HCT116 (cell line): Measurements from ENCODE around the gene RIMBP2. TPM values are rescaled to one million over a fixed set of nuclear protein-coding genes. Genes with fewer than 3 reads are reported as not detected.

ENCODE experiments used
- ATAC-seq: fragments of 200-7000 bp; cut with Tn5 transposase; 2 replicates; pipeline ENCODE4 v1.9.1; 2020; ENCODE audit warnings: mild to moderate bottlenecking, moderate library complexity
- BruUV-seq: library from RNA; stranded (reverse); fragments of 400-500 nt; replicated peaks from 2 replicates; lab custom pipeline; 2021; lab: Mats Ljungman, UMichigan
- CTCF ChIA-PET: fragments of 300-600 bp; sonication (Branson Sonifier 250); formaldehyde crosslinking; loops from one replicate; lab custom pipeline; 2021; ENCODE audit warnings: antibody characterized with exemption; lab: Charles Lee
- POLR2A ChIA-PET: fragments of 300-600, 350-600 bp; sonication (Branson Sonifier 250); formaldehyde crosslinking; loops from one replicate; lab custom pipeline; 2021; ENCODE audit warnings: antibody characterized with exemption; lab: Charles Lee
- RAD21 ChIA-PET, 2 experiments: fragments of 300-600 bp; sonication (Branson Sonifier 250); formaldehyde crosslinking; loops; one replicate each; lab custom pipeline; 2023; ENCODE audit warnings: low total read pairs in 2 of 2; ENCODE audit not compliant: uncharacterized antibody in 2 of 2, unreplicated experiment in 2 of 2, low non-redundant PET in 1 of 2; lab: Charles Lee
- DNase-seq: peaks from one replicate; pipeline ENCODE4 v3.0.0-alpha.2; 2010; ENCODE audit warnings: low read depth, low spot score
- H2AFZ ChIP-seq: fragments of 200-600 bp; shearing (Covaris generic), sonication (generic); 2 replicates; pipeline ENCODE4 v1.6.1; 2017; ENCODE audit warnings: low read depth, mixed run types, mixed read lengths, antibody characterized with exemption, low read length; ENCODE audit not compliant: poor library complexity, severe bottlenecking
- H3K27ac ChIP-seq: 2 replicates; pipeline ENCODE4 v1.5.1; 2012; ENCODE audit warnings: low read depth, low read length
- H3K27me3 ChIP-seq: fragments of 200-600 bp; sonication (generic); 2 replicates; pipeline ENCODE4 v1.6.1; 2016; ENCODE audit warnings: mixed run types, low read length, mixed read lengths; ENCODE audit not compliant: insufficient read depth
- H3K36me3 ChIP-seq, 2 experiments: fragments of 200-500 bp in 1 of 2; fragments of 200-600 bp in 1 of 2; sonication (Bioruptor generic) in 1 of 2; sonication (generic) in 1 of 2; 2 replicates each; pipeline versions ENCODE4 v1.5.1 to v1.6.1; 2014 to 2016; ENCODE audit warnings: low read length in 2 of 2, inconsistent platforms in 1 of 2, mixed read lengths in 1 of 2, mixed run types in 1 of 2; ENCODE audit not compliant: insufficient read depth in 2 of 2, control insufficient read depth in 1 of 2
- H3K4me1 ChIP-seq, 2 experiments: fragments of 200-600 bp in 1 of 2; sonication (generic) in 1 of 2; 2 replicates each; pipeline versions ENCODE4 v1.5.1 to v1.6.1; 2012 to 2017; ENCODE audit warnings: low read length in 2 of 2, inconsistent platforms in 1 of 2, mild to moderate bottlenecking in 1 of 2, mixed read lengths in 1 of 2, mixed run types in 1 of 2, moderate library complexity in 1 of 2; ENCODE audit not compliant: insufficient read depth in 2 of 2, control insufficient read depth in 1 of 2
- H3K4me2 ChIP-seq: fragments of 200-600 bp; sonication (generic); 2 replicates; pipeline ENCODE4 v1.6.1; 2017; ENCODE audit warnings: mixed run types, low read length, mixed read lengths
- H3K4me3 ChIP-seq, 2 experiments: fragments of 200-600 bp in 1 of 2; sonication (generic) in 1 of 2; replicated peaks in 1 of 2; 2 replicates each; pipeline ENCODE4 v1.5.1; 2011 to 2016; ENCODE audit warnings: low read length in 2 of 2, control low read depth in 1 of 2, low read depth in 1 of 2, mild to moderate bottlenecking in 1 of 2, mixed read lengths in 1 of 2, mixed run types in 1 of 2
- H3K79me2 ChIP-seq: fragments of 200-600 bp; sonication (generic); 2 replicates; pipeline ENCODE4 v1.6.1; 2017; ENCODE audit warnings: mild to moderate bottlenecking, mixed run types, low read length, moderate library complexity, mixed read lengths; ENCODE audit not compliant: insufficient read depth
- H3K9ac ChIP-seq: fragments of 200-600 bp; sonication (generic); 2 replicates; pipeline ENCODE4 v1.6.1; 2016; ENCODE audit warnings: low read length, mixed read lengths
- H3K9me2 ChIP-seq: fragments of 200-600 bp; sonication (generic), shearing (Covaris generic); 2 replicates; pipeline ENCODE4 v1.6.1; 2017; ENCODE audit warnings: mixed run types, mild to moderate bottlenecking, moderate library complexity; ENCODE audit not compliant: insufficient read depth
- H3K9me3 ChIP-seq, 2 experiments: fragments of 200-500 bp in 1 of 2; fragments of 200-600 bp in 1 of 2; sonication (Bioruptor generic) in 1 of 2; sonication (generic) in 1 of 2; 2 replicates each; pipeline ENCODE4 v1.6.1; 2014 to 2017; ENCODE audit warnings: low read length in 2 of 2, mixed read lengths in 2 of 2, inconsistent platforms in 1 of 2, low read depth in 1 of 2, mild to moderate bottlenecking in 1 of 2, mixed run types in 1 of 2, moderate library complexity in 1 of 2; ENCODE audit not compliant: control insufficient read depth in 1 of 2, insufficient read depth in 1 of 2
- H4K20me1 ChIP-seq: fragments of 200-600 bp; sonication (generic), shearing (Covaris generic); 2 replicates; pipeline ENCODE4 v1.6.1; 2017; ENCODE audit warnings: mixed run types, mild to moderate bottlenecking, moderate library complexity; ENCODE audit not compliant: insufficient read depth
- ATF3 ChIP-seq: IDR thresholded peaks from 2 replicates; pipeline ENCODE4 v1.6.1; 2012
- CBX3 ChIP-seq: IDR thresholded peaks from 2 replicates; pipeline ENCODE4 v1.6.1; 2012; ENCODE audit warnings: low read depth
- CEBPB ChIP-seq: IDR thresholded peaks from 2 replicates; pipeline ENCODE4 v1.6.1; 2012; ENCODE audit warnings: low read depth
- EGR1 ChIP-seq: IDR thresholded peaks from 2 replicates; pipeline ENCODE4 v1.6.1; 2012; ENCODE audit warnings: low read depth
- ELF1 ChIP-seq: IDR thresholded peaks from 2 replicates; pipeline ENCODE4 v1.6.1; 2012; ENCODE audit warnings: low read depth, borderline replicate concordance
- EZH2 ChIP-seq: fragments of 200-600 bp; sonication (generic); IDR thresholded peaks from 2 replicates; pipeline ENCODE4 v1.6.1; 2017; ENCODE audit warnings: antibody characterized with exemption, mixed run types
- JUND ChIP-seq: IDR thresholded peaks from 2 replicates; pipeline ENCODE4 v1.6.1; 2012
- POLR2A ChIP-seq: IDR thresholded peaks from 2 replicates; pipeline ENCODE4 v1.7.0; 2011; ENCODE audit warnings: borderline replicate concordance; ENCODE audit not compliant: insufficient read depth, insufficient read length; ENCODE audit errors: extremely low read depth
- POLR2AphosphoS5 ChIP-seq: IDR thresholded peaks from 2 replicates; pipeline ENCODE4 v1.6.1; 2011; ENCODE audit warnings: mild to moderate bottlenecking, low read depth, low read length, moderate library complexity
- RAD21 ChIP-seq: IDR thresholded peaks from 2 replicates; pipeline ENCODE4 v1.6.1; 2012; ENCODE audit warnings: low read depth, mild to moderate bottlenecking
- SP1 ChIP-seq: IDR thresholded peaks from 2 replicates; pipeline ENCODE4 v1.6.1; 2012; ENCODE audit warnings: low read depth
- SRF ChIP-seq: IDR thresholded peaks from 2 replicates; pipeline ENCODE4 v1.6.1; 2012; ENCODE audit warnings: low read depth
- YY1 ChIP-seq: IDR thresholded peaks from 2 replicates; pipeline ENCODE4 v1.6.1; 2011; ENCODE audit warnings: low read length, low read depth, moderate library complexity, mild to moderate bottlenecking; ENCODE audit not compliant: insufficient replicate concordance; ENCODE audit errors: extremely low read depth
- ZBTB33 ChIP-seq: IDR thresholded peaks from 2 replicates; pipeline ENCODE4 v1.6.1; 2011; ENCODE audit warnings: mild to moderate bottlenecking, low read length, moderate library complexity; ENCODE audit not compliant: insufficient replicate concordance; ENCODE audit errors: extremely low read depth
- ZFX ChIP-seq: fragments of 450-650 bp; IDR thresholded peaks from 2 replicates; pipeline ENCODE4 v1.6.1; 2017
- ZNF274 ChIP-seq: fragments of 200-500 bp; sonication (Bioruptor generic); IDR thresholded peaks from 2 replicates; pipeline ENCODE4 v1.6.1; 2014; ENCODE audit warnings: mild to moderate bottlenecking, low read depth, low read length, inconsistent platforms
- intact Hi-C: fragments of 100-400 bp; cut with micrococcal nuclease; formaldehyde crosslinking; loops from 2 replicates; pipeline ENCODE4 v1.10.0; 2022
- total RNA-seq: library from RNA; stranded (reverse); gene quantifications from one replicate; pipeline ENCODE4 v1.2.1, GENCODE V29; 2021; ENCODE audit not compliant: unreplicated experiment
- TF ChIP-seq, protein P1 (sequence below): IDR thresholded peaks from 2 replicates; pipeline ENCODE4 v1.6.1; 2012; ENCODE audit warnings: low read depth

The RIMBP2 gene
- total RNA-seq, 1 experiment from 2014 or later: not detected

GRCh38 chr12:130702966-130703732 lies 12.9 kb downstream of the RIMBP2 start (continued):
- no peak for TF ChIP-seq POLR2AphosphoS5

DNA sequence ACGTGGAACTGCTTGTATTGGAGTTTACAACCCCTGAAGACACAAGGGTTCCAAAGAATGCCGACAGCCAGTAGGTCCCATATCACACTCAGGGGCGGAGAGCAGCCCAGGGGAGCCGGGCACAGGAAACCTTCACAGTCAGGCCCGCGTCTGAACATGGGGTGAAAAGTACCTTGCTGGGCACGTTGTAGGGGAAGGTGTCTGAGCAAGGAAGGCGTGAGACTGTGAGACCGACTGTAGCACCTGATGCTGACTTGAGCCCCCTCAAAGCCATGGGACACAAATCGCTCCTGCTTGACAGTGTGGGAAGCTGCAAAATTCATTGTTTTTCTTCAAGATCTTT lies 14.7 kb downstream of the RIMBP2 start:
- Histone ChIP-seq H3K9me3 (no peaks in the 10 kb centered on the region), H3K27me3 (no peaks in the 10 kb centered on the region), H3K4me1 (no peaks in the 10 kb centered on the region), H3K4me3 (no peak overlapping the region), H3K4me2 (no peak overlapping the region), H3K27ac (no peak overlapping the region), H4K20me1 (no peaks in the 10 kb centered on the region), H3K79me2 (no peaks in the 10 kb centered on the region), H3K9ac (no peak overlapping the region), H3K9me2 (no peaks in the 10 kb centered on the region), H2AFZ (no peak overlapping the region), H3K36me3 (no peaks in the 10 kb centered on the region)
- BruUV-seq: no TSS peak
- DNase-seq (no peak), ATAC-seq (no peak)
- ChIA-PET CTCF (no interaction called here), POLR2A (no interaction called here), RAD21 (no interaction called here)
- intact Hi-C loops: no loop called here
- TF ChIP-seq RAD21 (no peak), ZFX (no peak), CBX3 (no peak), JUND (no peak), CEBPB (no peak), ZNF274 (no peak), ZBTB33 (no peak), POLR2A (no peak), SP1 (no peak), EZH2 (no peak), YY1 (no peak), ELF1 (no peak), SRF (no peak), EGR1 (no peak), ATF3 (no peak)
- TF ChIP-seq, protein P1, sequence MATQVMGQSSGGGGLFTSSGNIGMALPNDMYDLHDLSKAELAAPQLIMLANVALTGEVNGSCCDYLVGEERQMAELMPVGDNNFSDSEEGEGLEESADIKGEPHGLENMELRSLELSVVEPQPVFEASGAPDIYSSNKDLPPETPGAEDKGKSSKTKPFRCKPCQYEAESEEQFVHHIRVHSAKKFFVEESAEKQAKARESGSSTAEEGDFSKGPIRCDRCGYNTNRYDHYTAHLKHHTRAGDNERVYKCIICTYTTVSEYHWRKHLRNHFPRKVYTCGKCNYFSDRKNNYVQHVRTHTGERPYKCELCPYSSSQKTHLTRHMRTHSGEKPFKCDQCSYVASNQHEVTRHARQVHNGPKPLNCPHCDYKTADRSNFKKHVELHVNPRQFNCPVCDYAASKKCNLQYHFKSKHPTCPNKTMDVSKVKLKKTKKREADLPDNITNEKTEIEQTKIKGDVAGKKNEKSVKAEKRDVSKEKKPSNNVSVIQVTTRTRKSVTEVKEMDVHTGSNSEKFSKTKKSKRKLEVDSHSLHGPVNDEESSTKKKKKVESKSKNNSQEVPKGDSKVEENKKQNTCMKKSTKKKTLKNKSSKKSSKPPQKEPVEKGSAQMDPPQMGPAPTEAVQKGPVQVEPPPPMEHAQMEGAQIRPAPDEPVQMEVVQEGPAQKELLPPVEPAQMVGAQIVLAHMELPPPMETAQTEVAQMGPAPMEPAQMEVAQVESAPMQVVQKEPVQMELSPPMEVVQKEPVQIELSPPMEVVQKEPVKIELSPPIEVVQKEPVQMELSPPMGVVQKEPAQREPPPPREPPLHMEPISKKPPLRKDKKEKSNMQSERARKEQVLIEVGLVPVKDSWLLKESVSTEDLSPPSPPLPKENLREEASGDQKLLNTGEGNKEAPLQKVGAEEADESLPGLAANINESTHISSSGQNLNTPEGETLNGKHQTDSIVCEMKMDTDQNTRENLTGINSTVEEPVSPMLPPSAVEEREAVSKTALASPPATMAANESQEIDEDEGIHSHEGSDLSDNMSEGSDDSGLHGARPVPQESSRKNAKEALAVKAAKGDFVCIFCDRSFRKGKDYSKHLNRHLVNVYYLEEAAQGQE: no peak
